ENCODE data around the gene ZCCHC24.

The ZCCHC24 gene

DNA sequence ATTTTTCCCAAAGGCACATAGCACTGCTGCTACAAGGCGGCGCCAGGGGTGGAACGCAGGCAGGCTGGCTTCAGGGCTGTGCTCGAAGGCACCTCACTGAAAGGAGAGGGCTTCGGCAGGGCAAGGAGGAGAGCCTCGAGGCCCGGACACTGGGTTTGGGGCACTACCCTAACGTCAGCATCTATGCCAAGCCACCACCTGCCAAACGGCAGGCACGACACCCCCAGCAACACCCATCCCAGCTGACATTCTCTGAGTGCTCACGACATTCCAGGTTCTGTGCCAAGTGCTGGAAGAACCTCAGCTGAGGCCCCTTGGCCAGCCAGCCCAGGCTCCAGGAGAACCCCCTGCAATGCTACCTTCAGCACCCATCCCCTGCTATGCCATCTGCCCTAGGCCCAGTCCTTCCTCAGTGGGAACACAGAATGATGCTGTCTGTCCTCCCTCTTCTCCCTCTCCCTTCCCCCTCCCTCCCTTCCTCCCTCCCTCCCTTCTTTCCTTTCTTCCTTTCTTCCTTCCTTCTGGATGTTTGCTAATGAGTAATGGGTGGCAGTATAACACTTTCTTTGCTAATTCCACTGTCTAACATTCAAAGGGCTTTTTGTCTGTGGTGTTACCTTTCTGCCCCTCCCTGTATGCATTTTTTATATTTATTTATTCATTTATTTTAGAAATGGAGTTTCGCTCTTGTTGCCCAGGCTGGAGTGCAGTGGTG lies 24.3 kb downstream of the ZCCHC24 start:
- no peak overlapping the region for H3K4me3 ChIP-seq (ENCODE audit: low read length)
- TF ChIP-seq, protein P1, sequence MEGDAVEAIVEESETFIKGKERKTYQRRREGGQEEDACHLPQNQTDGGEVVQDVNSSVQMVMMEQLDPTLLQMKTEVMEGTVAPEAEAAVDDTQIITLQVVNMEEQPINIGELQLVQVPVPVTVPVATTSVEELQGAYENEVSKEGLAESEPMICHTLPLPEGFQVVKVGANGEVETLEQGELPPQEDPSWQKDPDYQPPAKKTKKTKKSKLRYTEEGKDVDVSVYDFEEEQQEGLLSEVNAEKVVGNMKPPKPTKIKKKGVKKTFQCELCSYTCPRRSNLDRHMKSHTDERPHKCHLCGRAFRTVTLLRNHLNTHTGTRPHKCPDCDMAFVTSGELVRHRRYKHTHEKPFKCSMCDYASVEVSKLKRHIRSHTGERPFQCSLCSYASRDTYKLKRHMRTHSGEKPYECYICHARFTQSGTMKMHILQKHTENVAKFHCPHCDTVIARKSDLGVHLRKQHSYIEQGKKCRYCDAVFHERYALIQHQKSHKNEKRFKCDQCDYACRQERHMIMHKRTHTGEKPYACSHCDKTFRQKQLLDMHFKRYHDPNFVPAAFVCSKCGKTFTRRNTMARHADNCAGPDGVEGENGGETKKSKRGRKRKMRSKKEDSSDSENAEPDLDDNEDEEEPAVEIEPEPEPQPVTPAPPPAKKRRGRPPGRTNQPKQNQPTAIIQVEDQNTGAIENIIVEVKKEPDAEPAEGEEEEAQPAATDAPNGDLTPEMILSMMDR (conservative IDR thresholded peaks at IDR 0.05; ENCODE audit: low read length): no peak
- DNase-seq (ENCODE audit: low read depth): peak; percentile 54

DNA sequence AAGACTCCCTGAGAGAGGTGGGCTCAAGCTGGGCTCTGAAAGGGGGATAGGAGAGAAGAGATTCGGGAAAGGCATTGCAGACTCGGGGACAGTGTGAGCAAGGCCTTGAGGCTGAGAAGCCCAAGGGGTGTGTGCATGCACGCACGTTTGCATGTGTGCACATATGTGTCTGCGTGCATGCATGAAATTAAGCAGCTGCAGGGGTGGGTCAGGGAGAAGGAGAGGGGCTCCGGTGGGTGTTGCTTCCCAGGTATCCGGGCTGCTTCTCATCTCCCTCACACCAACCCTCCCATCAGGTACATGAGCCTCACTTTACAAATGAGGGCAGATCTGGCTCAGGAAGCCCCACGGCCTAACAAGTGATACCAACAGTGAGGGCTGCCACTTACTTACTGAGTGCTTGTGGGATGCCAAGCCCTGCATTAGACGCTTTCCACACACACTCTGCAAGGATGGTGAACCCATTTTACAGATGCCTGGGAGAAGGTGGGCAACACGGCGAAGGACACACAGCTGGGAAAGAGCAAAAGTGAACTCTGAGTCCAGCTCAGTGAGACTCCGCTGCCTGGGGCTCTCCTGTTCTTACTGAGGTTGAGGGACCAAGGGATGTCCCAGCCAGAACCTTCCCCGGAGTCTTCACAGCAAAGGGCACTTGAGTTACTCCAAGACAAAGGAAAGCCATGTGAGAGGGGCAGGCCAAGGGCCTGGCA lies 26.4 kb downstream of the ZCCHC24 start:
- no peak overlapping the region for H3K4me3 ChIP-seq (ENCODE audit: low read length)
- DNase-seq (ENCODE audit: low read depth): no peak
- TF ChIP-seq, protein P1 (conservative IDR thresholded peaks at IDR 0.05; ENCODE audit: low read length): no peak

DNA sequence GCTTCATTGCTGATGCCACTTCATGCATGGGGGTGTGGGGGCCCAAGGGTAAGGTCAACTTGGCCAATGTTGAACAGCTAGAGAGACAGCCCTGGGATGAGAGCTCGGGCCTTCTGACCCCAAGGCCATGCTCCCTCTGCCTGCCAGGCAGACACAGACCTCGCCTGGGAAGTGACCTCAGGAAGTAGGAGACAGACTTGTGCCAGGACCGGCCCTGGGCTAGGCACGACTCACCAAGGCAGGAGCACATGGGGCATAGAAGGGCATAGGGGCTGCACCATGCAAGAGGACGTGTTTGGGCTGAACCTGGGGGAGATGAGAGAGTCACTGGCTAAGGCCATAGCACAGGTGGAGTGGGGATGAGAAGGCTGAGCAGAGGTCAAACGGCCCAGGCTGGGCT lies 27.1 kb downstream of the ZCCHC24 start:
- DNase-seq (ENCODE audit: low read depth): no peak
- TF ChIP-seq, protein P1 (conservative IDR thresholded peaks at IDR 0.05; ENCODE audit: low read length): no peak
- H3K4me3 ChIP-seq (ENCODE audit: low read length): no peak overlapping the region

DNA sequence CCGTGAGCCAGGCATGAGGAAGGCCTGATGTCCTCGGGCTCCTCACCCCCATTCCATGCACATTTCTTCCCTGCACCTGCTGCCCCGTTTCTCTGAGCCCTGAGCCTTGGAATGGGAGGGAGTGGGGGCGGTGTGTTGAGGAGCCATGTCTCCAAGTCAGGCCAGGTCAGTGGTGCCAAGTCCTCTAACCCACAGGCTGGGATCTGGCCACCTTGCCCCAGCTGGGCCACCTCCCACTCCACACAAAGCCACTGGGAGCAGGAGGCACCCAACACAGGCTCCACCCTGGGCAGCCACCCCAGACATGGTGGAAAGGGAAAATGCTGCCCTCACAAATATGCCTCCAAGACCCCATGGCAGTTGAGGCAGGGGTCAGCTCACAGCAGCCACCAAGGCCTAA lies 27.7 kb downstream of the ZCCHC24 start:
- no peak overlapping the region for H3K4me3 ChIP-seq (ENCODE audit: low read length)
- TF ChIP-seq, protein P1 (conservative IDR thresholded peaks at IDR 0.05; ENCODE audit: low read length): no peak
- DNase-seq (ENCODE audit: low read depth): no peak

DNA sequence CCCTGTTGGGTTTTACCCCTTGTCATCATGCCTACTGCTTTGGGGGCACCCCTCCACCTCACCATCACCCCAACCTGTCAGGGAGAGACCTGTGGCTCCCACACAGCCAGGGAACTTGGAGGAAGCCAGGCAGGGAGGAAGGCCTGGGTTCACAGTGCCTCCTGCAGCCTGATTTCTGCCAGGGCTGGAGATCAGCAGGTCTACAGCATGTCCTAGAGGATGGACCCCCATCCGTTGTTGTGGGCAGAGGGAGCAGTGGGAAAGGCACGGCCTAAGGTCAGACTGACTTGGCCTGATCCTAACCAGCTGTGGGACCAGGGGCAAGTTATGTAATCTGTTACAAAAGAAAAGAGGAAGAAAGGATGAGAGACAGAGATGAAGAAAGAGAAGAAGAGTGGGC lies 28.2 kb downstream of the ZCCHC24 start:
- TF ChIP-seq, protein P1 (conservative IDR thresholded peaks at IDR 0.05; ENCODE audit: low read length): no peak
- no peak for DNase-seq (ENCODE audit: low read depth)
- no peak overlapping the region for H3K4me3 ChIP-seq (ENCODE audit: low read length)

DNA sequence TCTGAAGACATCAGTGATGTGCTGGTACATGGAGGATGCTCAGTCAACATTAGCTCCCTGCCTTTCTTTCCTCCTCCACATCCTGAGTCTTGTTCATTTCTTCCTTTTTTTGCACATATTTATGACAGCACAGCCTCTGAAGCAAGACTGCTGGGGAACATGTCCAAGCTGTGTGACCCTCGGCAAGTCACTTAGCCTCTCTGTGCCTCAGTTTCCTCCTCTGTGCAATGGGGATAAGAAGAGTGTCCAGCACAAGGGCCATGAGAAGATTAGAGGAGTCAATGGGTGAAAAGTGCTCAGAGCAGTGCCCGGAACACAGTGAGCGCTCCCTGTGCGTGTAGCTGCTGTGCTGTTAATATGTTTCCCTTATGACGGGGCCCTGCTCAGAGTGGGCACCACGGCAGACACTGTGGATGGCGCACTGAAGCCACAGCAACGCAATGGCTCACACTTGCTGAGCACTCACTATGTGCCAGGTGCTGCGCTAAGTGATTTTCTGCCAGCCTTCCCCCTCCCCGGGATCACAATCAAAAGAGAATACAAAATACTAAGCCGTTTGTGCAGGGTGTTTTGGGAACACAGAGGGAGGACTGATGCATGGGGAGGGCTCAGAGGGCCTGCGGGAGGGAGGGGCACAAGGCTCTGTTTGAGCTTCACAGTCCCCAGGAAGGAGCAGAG lies 28.7 kb downstream of the ZCCHC24 start:
- TF ChIP-seq, protein P1 (conservative IDR thresholded peaks at IDR 0.05; ENCODE audit: low read length): no peak
- DNase-seq (ENCODE audit: low read depth): no peak
- H3K4me3 ChIP-seq (ENCODE audit: low read length): no peak overlapping the region
